GM12873 (cell line): ENCODE results near the gene ZNF641.

Source experiments
- TF ChIP-seq, protein P1 (sequence below): IDR thresholded peaks from 2 replicates; pipeline ENCODE4 v1.5.1; 2012; ENCODE audit warnings: low read depth, mild to moderate bottlenecking, moderate library complexity, low read length, control low read depth; ENCODE audit not compliant: insufficient read depth; ENCODE audit errors: missing control alignments

Gene ZNF641

DNA sequence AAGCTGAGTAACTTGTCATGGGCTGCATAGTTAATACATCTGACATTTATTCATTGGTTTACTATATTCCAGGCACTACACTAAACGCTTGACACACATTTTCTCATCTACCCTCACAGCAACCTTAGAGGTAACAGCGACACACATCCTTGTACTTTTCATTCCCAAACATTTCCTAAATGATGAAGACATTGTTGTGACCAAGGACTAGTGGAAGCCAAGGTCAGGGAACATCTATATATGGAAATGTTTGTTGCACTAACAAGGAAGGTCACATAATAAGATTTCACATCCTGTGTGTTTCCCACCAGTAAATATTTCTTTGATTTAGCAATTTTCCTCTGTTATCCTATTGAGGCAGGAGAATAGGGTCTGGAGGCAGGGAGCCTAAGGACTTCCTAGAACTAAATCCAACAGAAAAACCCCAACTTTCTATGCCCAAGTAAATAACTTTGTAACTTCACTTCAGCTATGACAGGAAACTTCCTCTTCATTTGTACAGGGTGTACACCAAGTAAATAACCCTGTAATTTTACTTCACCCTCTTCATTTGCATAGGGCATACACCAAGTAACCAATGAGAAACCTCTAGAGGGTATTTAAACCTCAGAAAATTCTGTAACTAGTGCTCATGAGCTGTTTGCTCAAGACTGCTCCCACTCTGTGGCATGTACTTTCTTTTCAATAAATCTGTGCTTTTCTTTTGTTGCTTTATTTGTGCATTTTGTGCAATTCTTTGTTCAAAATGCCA is 48.4 kb downstream of the ZNF641 start:
- TF ChIP-seq, protein P1, sequence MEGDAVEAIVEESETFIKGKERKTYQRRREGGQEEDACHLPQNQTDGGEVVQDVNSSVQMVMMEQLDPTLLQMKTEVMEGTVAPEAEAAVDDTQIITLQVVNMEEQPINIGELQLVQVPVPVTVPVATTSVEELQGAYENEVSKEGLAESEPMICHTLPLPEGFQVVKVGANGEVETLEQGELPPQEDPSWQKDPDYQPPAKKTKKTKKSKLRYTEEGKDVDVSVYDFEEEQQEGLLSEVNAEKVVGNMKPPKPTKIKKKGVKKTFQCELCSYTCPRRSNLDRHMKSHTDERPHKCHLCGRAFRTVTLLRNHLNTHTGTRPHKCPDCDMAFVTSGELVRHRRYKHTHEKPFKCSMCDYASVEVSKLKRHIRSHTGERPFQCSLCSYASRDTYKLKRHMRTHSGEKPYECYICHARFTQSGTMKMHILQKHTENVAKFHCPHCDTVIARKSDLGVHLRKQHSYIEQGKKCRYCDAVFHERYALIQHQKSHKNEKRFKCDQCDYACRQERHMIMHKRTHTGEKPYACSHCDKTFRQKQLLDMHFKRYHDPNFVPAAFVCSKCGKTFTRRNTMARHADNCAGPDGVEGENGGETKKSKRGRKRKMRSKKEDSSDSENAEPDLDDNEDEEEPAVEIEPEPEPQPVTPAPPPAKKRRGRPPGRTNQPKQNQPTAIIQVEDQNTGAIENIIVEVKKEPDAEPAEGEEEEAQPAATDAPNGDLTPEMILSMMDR = no peak

GRCh38 chr12:48300774-48301173 is 49.9 kb downstream of the ZNF641 start:
- TF ChIP-seq, protein P1 = no peak

DNA sequence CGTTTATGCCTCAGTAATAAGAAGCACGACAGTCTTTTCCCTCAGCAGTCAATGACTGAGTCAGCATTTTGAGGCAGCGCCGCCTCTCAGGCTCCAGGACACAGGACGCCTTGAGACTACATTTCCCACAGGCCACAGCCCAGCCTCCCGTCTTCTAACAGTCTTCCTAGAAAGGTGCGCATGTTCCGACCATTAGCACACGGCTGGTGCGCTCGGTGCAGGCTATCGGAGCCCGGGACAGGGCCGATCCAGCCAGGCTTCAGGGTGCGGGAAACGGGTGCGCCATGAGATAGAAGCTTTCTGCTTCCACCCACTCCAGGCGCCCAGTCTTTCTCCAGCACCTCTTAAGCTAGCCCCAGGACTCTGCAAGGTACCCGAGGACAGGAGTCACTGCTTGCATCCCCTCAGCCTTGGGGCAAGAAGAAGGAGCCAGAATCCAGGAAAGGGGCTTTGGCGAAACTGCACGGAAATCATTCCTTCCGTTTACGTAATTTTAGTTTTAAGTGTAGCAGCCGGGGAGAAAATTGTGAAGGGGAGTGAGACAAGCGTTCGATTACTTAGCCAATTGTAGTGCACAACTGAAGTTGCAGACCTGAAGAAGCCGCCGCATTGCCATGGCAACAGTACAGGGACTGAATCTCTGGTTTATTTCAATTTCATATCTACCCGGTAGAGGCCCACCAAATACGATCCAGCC is 54.0 kb downstream of the ZNF641 start:
- TF ChIP-seq, protein P1 = no peak

DNA sequence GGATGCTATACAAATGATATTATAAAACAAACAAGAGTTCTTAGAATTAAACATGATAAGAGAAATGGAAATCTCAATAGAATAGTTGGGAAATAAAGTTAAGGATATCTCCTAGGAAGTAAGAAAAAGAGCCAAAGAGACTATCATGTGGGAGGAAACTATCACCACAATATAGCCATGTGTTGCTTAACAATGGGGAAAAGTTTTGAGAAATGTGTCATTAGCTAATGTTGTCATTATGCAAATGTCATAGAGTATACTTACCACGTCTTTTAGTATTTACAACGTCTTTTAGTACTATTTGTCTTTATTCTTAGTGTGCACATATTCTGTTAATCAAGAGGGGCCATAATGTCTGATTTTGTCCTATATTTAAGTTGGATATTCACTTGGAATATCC is 58.7 kb downstream of the ZNF641 start:
- TF ChIP-seq, protein P1 = no peak

GRCh38 chr12:48291511-48291910 is 59.2 kb downstream of the ZNF641 start:
- TF ChIP-seq, protein P1 = no peak

GRCh38 chr12:48288387-48289268 is 62.1 kb downstream of the ZNF641 start:
- TF ChIP-seq, protein P1 = no peak
